GM21825 (cell line): ENCODE data around the gene FAM107B.

Experiments
- ATAC-seq: cut with Tn5 transposase; IDR thresholded peaks from one replicate; pipeline ENCODE4 v1.9.1; 2021; ENCODE audit warnings: mild to moderate bottlenecking, moderate library complexity; ENCODE audit not compliant: unreplicated experiment

The FAM107B gene

DNA sequence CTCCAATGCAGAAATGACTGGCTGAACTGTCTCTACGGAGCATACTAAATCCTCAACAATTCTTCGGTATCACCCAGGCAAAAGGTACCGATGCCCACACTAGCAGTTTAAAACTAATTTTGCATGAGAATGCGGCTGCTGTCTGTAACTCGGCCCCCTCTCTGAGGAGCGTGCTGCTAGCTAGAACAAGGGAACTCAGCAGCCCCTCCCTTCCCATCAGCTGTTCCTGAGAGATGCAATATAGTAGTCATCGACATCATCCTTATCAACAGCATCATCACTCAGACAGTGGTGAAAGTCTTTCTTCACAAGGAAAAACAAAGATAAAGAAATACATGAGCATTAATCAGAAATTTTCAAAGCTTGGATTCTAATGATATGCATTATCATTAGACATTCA lies 254.9 kb downstream of the FAM107B start:
- ATAC-seq = no peak

DNA sequence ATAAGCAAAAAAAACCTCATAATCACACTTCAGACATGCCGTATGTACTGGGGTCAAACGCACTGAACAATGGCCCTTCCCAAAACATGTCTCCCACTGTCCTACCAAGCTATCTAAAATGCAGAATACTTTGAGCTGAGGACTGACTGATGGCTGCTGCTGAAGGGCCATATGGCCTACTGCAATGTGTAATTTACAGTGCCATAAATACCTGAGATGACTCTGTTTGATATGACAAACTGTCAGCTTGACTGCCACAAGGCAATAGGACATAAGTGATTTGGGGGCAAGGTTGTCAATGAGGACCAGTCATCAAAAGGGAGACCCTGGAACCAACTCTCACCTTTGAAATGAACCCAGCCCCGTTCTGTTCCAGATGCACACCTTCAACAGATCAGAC lies 256.5 kb downstream of the FAM107B start:
- no peak for ATAC-seq

DNA sequence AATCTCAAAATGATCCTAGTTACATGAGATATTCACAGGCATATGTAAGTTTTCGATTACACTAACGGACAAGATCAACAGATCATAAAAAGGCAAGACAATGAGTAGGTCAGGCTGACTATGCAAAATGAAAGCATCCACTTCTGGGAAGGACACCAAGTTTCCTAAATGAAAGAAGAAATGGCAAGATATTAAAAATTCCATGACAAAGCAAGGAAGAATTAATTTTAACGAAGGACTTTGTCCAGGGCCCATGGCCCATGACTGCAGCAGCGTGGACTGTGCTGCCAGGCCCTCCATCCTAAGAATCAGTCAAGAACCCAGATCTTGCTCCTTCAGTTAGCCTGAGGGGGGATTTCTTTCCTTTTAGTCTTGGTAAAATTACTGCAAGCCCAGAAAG lies 261.6 kb downstream of the FAM107B start:
- ATAC-seq = no peak

GRCh38 chr10:14510346-14510745 lies 264.4 kb downstream of the FAM107B start:
- ATAC-seq = no peak

DNA sequence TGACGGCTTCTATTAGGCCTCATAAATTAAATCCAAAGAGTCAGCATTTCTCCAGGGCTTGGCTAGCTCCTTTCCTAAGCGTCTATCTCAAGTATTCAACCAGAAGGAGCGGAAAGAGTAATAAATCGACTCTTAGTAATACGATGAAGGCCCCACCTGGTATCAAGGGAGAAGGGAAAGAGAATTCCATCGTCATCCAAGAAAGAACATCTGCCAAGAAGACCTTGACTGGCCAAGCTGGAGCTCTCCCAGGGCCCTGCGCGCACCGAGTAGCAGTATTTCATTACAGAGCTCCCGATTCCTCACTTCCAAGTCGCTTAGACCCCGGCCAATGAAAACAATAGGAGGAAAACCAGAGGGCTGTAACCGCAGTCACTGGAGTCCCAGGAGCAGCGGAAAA lies 266.0 kb downstream of the FAM107B start:
- no peak for ATAC-seq

GRCh38 chr10:14507781-14508180 lies 266.9 kb downstream of the FAM107B start:
- no peak for ATAC-seq

- no peak for ATAC-seq
These were observed 267.5 kb downstream of the FAM107B start for GRCh38 chr10:14507176-14507575.

- no peak for ATAC-seq
These were observed 272.3 kb downstream of the FAM107B start for GRCh38 chr10:14502431-14502830.

DNA sequence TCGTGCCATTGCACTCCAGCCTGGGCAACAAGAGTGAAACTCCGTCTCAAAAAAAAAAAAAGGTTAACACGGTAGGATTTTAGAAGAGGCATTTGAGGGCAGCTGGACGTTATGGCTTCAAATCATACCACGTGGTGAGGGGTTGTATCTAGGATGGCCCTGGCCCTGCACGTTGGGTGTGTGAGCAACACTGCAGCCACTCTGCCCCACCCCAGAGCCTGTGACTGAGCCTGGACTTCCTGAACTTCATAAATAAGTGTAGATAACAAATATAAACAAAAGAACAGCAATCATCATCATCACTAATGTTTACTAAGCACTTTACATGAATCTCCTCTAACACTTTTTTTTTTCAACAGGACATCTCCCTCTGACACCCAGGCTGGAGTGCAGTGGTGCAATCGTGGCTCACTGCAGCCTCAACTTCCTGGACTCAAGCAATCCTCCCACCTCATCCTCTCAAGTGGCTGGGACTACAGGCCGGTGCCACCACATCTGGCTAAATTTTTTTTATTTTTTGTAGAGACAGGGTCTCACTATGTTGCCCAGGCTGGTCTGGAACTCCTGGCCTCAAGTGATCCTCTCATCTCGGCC lies 274.4 kb downstream of the FAM107B start:
- ATAC-seq = no peak

- no peak for ATAC-seq
These were observed 275.1 kb downstream of the FAM107B start for GRCh38 chr10:14499601-14499904.

GRCh38 chr10:14498326-14498725 lies 276.4 kb downstream of the FAM107B start:
- no peak for ATAC-seq

DNA sequence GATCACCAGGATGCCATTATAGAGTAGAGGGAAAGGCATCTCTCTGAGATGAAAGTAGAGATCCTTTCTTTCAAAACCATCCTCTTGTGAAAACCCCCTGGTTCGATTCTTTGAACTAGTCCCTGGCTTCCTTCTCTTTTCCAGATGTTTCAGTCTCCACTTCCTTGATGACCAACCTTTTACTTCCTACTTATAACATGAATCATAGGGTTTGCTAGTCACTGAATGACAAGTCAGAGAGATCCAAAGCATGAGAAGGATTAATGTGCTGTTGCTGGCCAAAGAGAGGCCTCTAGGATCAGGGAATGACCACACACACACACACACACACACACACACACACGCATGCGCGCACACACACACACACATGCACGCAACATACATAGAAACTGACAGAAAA lies 282.9 kb downstream of the FAM107B start:
- ATAC-seq = no peak

DNA sequence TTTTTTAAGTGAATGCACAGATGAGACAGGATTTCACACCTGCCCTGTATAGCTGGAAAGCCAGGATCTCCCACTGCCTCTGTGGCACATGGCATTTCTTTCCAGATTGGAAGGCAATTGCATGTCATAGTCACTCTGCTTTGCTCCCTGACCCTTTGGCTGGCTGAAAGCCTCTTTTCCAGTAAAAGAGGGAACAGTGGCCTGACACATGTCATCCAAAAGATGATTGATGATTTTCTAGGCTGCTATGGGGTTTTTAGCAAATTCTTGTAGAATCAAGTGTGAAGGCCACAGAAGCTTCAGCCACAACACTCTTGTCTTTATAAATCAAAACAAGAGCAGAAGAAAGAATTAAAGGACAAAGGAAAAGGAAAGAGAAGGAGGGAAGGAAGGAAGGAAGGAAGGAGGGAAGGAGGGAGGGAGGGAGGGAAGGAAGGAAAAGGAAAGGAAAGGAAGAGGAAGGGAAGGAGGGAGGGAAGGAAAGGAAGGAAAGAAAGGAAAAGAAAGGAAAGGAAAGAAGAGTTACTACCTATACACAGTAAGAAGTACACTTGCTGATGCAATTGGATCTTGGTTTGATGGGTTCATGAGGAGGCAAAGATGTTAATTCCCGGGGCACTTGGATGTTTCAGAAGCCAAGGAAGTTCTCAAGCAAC lies 285.0 kb downstream of the FAM107B start:
- no peak for ATAC-seq

GRCh38 chr10:14487488-14487883 lies 287.2 kb downstream of the FAM107B start:
- ATAC-seq = no peak

GRCh38 chr10:14486777-14487487 lies 287.8 kb downstream of the FAM107B start:
- no peak for ATAC-seq

GRCh38 chr10:14485986-14486385 lies 288.7 kb downstream of the FAM107B start:
- no peak for ATAC-seq

- ATAC-seq = no peak
These were observed 291.3 kb downstream of the FAM107B start for GRCh38 chr10:14483417-14483816.

- no peak for ATAC-seq
These were observed 292.9 kb downstream of the FAM107B start for GRCh38 chr10:14481752-14482151.

- no peak for ATAC-seq
These were observed 293.7 kb downstream of the FAM107B start for GRCh38 chr10:14481014-14481413.

GRCh38 chr10:14478604-14479003 lies 296.1 kb downstream of the FAM107B start:
- ATAC-seq = no peak

DNA sequence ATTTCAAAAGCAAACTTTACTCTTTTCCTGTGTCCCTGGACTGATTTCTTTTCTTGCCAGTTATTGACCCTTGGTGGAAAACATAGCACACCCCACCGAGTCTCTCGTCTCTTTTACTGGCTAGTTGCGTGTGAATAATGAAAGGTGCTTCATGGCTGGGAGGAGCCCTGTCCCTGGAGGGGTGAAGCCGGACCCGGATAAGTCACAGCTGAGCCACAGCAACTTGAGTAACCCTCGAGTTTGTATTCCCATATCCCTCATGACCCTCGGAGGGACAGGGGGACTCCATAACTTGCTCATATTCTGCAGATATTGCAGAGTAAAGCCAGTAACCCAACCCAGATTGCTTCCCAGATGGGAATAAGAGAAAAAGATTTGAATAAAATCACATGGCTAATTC lies 296.5 kb downstream of the FAM107B start:
- no peak for ATAC-seq

- ATAC-seq = no peak
These were observed 297.3 kb downstream of the FAM107B start for GRCh38 chr10:14477408-14477710.
